GM20431 (cell line): ENCODE measurements around the gene CCDC154.
"Not testable (repeated sequence)": the region's sequence is repeated elsewhere in the genome, so short reads cannot be mapped to it uniquely, and the experiment has no call there.

Experiments
- in situ Hi-C: fragments of 300-500 bp; cut with MseI, MboI; formaldehyde crosslinking; loops from one replicate; pipeline ENCODE4 v1.15.0; 2020; ENCODE audit warnings: low sequenced_read_pairs; ENCODE audit not compliant: unreplicated experiment

The CCDC154 gene

DNA sequence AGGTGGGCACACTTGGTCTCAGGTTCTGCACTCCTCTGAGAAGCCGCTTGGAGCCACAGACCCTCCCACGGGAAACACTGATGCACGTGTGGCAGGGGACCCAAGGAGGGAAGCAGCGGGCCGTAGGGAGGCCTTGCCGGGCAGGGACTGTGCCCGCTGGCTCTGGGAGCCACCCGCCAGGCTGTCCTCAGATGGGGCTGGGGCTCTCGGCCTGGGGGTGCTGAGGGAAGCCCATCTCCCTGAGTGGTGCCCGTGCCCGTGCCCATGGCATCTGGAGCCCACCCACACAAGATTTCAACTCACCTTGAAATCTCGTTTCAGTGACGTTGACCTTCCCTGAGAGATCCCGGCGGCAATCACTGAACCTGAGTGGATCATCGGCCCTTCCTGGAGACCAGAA is 12.6 kb upstream of the CCDC154 start:
- in situ Hi-C loops: no loop called here

DNA sequence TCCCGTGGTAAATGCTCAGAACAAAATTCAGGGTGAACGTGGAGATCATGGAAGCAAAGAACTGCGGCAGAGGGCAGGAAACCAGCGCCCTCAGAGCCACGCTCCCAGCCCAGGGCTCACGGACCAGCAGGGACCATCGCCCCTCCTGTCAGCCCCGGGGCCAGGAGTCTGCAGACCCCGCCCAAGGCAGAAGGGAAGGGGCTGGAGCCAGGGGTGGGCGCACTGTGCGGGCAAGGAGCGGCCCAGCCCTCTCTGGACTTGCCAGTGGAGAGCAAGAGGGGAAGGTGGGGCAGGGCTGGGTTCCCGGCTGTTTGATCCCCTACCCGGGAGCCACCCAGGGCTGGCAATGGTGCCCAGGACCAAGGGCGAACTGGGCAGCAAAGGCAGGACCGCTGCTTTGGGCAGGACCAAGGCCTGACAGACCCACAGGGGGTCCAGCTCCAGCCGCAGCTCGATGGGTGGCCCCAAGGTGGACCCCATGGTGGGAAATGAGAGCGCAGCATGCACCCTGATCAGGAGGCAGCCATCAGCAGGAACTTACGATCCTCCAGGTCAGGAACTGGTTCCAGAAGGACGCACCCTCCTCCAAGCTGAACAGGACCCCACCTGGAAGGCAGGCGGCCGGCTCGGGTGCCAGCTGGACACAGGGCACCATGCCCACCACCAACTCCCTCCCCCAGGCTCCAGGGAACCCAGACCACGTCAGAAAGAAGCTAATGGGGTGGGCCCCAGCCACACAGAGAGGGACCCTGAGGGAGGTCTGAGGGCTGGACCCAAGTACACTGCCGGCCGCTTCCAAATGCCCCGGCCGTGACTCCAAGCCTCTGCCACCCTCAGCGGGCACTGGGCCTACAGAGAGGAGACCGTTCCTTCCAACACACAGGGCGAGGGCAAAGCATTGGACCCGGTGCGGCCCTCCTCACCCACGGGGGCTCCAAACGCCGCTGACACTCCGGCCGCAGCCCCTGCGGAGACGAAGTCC is 11.1 kb upstream of the CCDC154 start:
- in situ Hi-C loops: no loop called here

DNA sequence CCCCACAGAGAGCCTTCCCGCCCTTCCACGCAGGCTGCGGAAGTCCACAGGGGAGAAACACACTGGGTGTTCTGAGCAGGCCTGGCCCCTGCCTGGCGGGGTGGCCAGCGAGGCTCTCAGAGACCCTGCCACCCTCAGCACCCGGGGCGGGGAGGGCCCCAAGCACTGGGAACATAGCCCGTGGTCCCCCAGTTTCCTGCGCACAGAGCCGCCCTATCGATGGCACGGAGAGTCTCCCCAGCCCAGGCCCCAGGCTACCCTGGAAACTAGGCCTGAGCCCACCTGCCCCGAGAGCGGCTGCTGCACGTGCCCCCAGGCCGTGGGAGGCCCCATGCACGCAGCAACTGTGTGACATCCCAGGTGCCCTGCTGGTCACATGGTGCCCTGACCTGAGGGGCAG is 10.2 kb upstream of the CCDC154 start:
- in situ Hi-C loops: no loop called here

DNA sequence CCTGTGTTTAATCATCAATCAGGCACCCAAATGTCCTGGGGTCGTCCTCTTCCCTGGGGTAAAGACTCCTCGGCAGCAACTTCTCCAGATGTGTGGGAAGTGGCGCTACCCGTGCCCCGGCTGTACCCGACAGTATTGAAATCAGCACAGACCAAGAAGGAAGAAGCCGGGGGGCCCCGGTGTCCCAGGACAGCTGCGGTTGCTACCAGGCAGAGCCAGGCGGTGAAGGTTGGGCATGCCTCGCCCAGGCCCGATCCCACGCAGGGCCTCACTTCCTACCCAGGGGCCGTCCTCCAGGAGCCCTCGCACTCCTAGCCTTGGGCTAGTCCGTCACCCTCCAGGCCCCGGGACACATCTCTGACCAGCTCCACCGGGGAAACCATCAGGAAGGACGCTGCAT is 9.0 kb upstream of the CCDC154 start:
- in situ Hi-C loops: no loop called here

DNA sequence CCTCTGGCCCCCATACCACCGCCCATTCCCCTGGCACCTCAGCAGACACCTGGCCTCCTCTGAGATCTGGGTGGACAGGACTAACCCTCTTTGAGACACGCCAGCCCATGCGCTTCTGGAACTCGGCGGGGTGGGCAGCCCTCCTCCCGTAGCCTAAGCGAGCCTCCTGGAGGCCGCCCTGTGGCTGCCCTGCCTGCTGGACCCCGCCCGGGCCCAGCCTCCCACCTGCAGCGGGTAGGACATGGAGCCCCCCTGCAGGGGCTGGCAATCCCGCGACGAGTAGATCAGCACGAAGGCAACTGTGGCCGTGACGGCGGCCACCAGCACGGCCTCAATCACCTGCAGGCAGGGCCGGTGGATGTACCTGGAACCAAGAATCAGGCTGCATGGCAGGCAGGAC is 8.2 kb upstream of the CCDC154 start:
- in situ Hi-C loops: no loop called here

DNA sequence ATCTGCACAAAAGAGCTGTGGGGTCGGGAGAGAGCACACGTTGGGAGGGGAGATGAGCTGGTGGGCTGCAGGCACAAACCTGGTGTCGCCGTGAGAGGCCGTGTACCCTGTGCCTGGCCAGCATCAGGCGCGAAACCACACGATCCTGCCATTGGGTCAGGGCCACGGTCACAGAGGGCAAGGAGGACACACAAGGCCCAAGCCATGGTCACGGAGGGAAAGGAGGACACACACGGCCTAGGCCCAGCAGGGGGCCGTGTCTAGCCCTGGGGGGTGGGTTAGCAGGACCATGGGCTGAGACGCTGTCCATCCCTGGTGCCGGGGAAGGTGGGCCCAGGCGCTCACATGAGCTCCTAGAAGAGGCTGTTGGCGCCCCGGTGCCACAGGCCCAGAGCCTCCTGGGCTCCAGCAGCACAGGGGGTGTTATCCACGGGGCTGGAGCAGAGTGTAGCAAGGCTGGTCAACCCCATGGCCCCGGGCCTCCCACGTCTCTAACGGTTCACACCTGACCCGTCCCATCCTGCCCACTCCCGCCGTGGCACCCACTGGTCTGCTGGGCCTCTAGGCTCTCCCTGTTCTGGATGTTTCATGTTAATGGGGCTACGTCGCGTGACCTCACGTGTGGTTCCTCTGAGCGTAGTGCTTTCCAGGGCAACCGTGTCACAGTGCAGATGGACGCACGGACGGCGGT is 7.5 kb upstream of the CCDC154 start:
- in situ Hi-C loops: no loop called here

GRCh38 chr16:1450841-1451240 is 6.5 kb upstream of the CCDC154 start:
- in situ Hi-C loops: no loop called here

- in situ Hi-C loops: no loop called here
Observed at GRCh38 chr16:1450218-1450617, 5.9 kb upstream of the CCDC154 start.

GRCh38 chr16:1449201-1449788 is 4.9 kb upstream of the CCDC154 start:
- in situ Hi-C loops: no loop called here

GRCh38 chr16:1448536-1449116 is 4.3 kb upstream of the CCDC154 start:
- in situ Hi-C loops: no loop called here

- in situ Hi-C loops: no loop called here
Observed at GRCh38 chr16:1447965-1448364, 3.6 kb upstream of the CCDC154 start.

DNA sequence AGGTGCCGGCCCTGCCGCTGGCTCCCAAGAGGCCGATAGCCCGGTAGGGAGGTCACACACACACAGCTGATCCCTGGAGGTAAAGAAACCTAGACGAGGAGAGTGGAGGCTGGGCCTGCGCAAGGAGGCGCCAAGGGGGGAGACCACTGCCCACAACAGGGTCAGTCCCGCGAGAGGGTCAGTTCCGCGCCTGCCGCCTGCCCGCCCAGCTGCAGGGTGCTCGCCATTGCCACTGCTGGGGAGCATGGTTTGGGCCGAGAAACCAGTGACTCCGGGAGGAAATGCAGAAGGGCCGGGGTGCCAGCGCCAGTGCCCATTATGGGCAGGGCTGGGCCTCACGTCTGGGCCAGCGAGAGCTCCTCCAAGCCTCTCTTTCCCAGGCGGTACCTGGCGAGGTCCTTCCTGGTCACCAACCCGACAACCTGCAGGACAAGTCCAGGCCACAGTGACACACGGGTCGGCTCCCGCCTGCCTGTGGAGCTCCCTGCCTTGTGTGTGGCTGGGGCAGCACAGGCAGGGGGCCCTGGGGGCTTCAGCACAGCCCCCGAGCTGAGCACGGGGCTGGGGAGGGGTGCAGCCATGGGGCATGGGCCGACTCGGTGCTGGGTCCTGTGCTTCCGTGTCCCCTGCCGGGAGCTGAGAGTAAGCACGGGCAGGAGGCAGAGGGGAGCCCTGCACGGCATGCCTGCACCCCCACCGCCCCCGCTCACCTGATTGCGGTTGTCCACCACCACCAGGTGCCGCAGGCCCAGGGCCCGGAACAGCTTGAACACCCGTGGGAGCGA is 2.1 kb upstream of the CCDC154 start:
- in situ Hi-C loops: no loop called here

GRCh38 chr16:1445518-1446203 is 1.3 kb upstream of the CCDC154 start:
- in situ Hi-C loops: no loop called here

DNA sequence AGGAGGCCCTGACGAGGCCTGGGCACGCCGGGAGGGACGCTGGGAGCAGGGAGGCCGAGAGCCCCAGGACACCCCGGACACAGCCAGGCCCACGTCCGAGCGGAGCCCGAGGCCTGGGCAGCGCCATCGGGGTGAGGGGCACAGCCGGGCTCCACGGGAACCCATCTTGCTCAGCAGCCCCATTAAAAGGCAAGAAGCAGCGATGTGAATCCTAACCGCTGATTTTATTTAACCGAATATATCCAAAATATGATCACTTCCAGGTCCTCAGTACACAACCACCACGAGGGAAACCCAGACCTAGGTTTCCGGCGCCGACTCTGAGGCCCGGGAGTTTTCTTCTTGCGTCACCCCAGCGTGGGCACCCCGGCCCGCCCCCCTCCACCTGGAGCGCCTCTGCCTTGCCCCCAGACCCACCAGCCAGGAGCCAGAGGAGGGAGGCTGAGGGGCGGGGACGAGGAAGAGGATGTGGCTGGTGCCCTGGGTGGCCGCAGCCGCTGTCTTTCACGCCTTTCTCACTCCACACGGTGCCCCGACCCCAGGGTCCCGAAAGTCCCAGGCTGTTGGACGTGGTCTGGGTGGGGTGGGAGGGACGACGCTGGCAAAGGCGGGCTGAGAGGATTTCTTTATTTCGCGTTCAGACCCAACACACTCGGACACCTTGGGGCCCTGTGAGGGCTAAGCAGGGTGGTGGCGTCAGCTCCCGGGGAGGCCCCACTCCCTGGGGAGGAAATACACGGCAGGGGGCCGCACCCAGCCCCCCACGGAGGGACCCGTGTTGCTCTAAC is 568 bp upstream of the CCDC154 start:
- in situ Hi-C loops: no loop called here

DNA sequence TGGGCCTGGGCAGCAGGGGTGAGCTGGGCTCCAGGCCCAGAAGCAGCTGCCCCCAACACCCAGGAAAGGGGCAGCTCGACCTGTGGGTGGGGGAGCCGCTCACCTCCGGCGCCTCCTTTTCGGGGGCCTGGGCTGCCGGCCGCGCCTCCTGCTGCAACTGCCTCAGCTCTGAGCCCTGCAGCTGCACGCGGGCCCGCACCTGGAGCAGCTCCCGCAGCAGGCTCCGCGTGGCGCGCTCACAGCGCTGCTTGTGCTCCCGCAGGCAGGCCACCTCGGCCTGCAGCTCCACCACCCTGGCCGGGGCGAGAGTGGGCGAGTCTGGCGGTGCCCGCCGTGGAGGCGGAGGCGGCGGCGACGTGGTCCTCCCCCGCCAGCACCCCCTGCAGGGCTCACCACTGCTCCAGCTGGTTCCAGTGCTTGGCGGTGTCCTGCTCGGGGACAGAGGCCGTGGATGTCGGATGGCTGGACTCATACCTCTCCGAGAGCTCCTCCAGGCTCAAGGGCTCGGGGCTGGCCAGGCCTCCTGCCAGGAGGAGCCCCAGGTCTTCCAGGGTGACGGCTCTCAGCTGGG is 868 bp downstream of the CCDC154 start:
- in situ Hi-C loops: no loop called here

DNA sequence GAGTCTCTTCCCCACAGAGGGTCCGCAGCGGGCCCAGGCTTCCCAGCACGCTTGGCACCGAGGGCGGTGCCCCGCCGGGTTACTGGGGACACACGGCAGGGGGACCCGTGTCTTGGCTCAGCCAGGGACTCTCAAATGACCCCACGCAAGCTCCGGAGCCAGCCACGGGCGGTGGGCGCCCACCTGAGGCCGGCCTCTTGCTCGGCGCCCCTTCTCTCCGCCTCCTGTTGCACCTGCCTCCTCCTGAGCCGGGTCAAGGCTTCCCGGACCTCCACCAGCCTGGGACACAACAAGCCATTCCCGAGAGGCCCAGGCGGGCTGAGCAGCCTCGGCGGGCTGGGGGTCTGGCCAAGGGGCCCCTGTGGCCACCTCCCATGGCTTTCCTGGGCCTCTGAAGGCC is 1.7 kb downstream of the CCDC154 start:
- in situ Hi-C loops: no loop called here

DNA sequence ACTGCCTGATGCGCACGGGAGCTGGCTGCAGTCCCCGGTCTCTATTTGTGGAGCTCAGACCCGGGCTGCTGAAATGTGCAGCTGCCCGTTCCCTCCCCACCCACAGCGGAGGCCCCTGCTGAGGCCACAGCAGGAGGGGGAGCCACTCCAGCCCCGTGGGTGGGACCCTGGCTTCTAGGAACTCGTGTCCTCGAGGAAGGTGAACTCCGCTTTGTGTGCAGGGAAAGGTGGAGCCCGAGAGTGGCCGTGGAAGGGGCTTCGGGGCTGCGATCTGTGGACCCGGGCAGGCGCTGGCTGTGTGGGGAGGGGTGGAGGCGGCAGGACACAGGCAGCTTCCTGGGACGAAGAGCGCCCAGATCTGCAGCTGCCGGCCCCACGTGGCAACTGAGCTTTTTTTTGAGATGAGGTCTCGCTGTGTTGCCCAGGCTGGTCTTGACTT is 2.9 kb downstream of the CCDC154 start:
- in situ Hi-C loops: no loop called here

DNA sequence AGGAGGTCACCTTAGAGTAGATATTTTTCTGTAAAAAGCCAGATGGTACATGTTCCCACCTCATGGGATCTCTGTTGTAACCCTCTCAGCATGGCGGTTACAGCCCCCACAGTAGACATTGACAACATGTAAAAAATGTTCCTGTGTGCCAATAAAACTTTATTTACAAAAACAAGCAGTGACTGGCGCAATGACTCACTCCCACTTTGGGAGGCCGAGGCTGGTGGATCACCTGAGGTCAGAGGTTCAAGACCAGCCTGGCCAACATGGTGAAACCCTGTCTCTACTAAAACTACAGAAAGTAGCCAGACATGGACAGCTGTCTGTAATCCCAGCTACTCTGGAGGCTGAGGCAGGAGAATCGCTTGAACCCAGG is 4.7 kb downstream of the CCDC154 start:
- in situ Hi-C loops: not testable (repeated sequence)
